Stimulated activated CD8-positive, alpha-beta memory T cell treated with anti-CD3 and anti-CD28 coated beads, Interleukin-2, amount 100 ng/mL, for 48 hours (primary cell): ENCODE results near the gene ULK4.
"Not testable (repeated sequence)": the region's sequence is repeated elsewhere in the genome, so short reads cannot be mapped to it uniquely, and the experiment has no call there.

Experiments
- DNase-seq, 2 donors: peaks; one replicate each; pipeline ENCODE4 v3.0.0-alpha.2; 2020; ENCODE audit warnings: low read depth in 2 of 2

Gene ULK4

GRCh38 chr3:41960826-41961750, 815 bp downstream of the ULK4 start:
- DNase-seq, result peak; percentile 33 to 36

DNA sequence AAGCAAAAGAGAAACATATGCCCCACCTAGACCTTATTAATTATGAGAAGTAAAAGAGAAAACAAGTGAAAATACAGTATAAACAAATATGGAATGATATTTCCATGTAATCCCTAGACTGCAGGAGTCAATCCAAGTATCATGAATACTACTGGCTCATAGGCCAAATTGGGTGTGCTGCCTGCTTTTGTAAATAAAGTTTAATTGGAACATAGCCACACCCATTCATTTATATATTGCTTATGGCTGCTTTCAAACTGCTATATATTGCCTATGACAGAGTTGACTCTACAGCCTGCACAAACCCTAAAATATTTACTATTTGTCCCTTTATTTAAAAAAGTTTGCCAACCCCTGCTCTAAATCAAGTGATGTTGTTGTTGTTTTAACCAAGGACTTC, 5.3 kb downstream of the ULK4 start:
- DNase-seq, result no peak

DNA sequence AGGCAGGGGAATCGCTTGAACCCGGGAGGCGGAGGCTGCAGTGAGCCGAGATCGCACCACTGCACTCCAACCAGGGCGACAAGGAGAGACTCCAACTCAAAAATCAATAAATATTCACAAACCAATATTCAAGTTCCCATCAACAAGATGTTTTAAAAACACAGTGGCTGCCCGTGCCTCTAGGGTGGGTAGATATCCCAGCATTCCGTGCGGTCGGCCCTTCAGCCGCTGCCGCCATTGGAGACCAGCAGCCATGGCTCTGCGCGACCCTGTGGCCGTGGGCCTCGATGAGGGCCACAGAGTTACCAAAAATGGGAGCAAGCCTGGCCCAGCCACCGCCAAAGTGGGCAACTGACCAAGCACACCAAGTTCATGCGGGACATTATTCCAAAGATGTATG, 6.7 kb downstream of the ULK4 start:
- DNase-seq, result no peak

GRCh38 chr3:41943311-41943843, 18.5 kb downstream of the ULK4 start:
- DNase-seq, result no peak

DNA sequence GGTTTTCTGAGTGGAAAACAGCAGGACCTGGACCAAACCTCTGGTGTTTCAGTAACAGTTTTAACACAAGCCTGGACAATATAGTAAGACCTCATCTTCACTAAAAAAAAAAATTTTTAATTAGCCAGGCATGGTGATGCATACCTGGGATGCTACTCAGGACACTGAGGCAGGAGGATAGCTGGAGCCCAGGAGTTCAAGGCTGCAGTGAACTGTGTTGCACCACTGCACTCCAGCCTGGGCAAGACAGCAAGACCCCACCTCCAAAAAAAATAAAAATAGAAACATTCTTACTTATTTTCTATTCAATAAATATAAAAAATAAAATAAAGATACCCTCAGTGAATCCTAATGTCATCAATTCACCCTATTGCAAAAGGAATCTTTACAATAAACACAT, 21.5 kb downstream of the ULK4 start:
- no peak for DNase-seq

DNA sequence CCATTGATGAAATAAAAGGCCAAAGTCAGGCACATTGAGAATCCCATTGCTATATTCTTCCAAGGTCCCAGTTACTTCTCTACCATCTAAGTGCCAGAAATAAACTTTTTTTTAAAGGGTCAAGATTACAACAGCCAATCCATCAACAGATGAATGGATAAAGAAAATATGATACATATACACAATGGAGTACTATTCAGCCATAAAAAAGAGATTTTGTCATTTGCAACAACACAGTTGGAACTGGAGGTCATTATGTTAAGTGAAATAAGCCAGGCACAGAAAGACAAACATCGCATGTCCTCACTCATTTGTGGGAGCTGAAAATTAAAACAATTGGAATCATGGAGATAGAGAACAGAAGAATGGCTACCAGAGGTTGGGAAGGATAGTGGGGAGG, 25.5 kb downstream of the ULK4 start:
- no peak for DNase-seq

DNA sequence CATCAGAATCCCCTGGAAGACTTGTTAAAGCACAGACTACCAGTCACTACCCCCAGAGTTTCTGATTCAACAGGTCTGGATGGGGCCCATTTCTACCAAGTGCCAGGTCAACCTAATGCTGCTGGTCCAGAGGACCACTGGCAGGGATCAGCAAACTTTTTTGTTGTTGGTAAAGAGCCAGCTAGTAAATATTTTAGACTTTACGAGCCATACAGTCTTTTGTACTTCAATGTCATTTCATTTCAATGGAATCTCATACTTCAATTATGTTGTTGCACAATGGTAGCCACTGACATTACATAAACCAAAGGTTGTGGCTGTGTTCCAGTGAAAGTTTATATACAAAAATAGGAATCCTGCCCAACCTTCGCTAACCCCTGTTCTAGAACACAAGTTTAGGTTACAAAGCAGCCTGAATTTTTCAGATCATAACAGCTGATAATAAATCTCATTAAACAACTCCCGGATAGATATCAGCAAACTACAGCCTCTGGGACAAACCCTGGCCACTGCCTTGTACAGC, 28.7 kb downstream of the ULK4 start:
- no peak for DNase-seq

GRCh38 chr3:41932464-41932863, 29.4 kb downstream of the ULK4 start:
- no peak for DNase-seq

DNA sequence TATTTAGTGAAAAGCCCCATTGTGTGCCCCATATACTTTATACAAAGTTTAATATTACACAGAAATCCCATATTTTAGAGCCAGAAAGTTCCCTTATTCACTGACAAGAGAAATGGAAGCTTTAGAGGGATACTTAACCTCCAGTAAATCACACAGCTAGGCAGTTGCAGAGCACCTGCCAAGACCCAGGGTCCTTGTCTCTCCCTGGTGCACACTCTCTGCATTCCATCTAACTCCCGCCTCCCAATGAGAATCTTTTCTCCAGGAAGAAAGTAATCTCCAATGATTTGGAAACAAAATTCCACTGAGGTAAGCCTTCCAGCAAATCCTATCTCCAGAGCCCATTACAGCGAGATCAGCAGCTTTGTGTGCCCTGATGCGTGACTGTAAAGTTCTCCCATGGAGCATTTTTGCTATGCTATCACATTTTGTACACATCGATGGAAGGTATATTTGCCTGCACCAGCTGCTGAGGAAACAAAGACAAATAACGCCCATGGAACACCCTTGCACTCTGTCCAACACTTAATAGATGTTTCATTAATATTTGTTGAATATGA, 41.4 kb downstream of the ULK4 start:
- DNase-seq, result no peak

GRCh38 chr3:41915353-41915752, 46.5 kb downstream of the ULK4 start:
- DNase-seq, result no peak

GRCh38 chr3:41912280-41912679, 49.6 kb downstream of the ULK4 start:
- no peak for DNase-seq

DNA sequence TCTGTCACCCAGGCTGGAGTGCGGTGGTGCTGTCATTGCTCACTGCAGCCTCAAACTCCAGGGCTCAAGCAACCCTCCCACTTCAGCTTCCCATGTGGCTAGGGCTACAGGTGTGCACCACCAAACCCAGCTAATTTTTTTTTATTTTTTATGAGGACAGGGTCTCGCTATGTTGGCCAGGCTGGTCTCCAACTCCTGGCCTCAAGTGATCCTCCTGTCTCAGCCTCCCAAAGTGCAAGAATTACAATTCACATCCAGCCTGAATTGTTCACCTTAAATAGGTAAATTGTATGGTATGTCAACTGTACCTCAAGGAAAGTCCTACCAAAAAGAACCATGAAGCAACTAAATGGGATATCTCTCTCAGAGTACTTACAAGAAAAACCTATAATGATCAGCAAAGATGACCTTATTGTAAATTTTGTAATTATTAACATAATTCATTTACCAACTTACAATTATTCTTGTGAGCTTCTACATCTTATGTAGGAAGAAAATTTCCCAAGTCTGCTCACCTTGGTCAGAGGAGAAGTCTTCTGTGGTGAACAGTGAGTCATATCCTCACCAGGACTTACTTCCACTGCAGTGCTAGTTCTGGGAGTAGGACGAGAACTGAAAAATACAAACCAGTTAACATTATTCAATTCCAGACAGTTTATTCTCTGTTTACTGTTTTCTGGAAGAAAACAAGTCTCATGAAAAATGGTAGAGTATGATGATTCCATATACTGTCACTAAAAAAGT, 54.4 kb downstream of the ULK4 start:
- no peak for DNase-seq

DNA sequence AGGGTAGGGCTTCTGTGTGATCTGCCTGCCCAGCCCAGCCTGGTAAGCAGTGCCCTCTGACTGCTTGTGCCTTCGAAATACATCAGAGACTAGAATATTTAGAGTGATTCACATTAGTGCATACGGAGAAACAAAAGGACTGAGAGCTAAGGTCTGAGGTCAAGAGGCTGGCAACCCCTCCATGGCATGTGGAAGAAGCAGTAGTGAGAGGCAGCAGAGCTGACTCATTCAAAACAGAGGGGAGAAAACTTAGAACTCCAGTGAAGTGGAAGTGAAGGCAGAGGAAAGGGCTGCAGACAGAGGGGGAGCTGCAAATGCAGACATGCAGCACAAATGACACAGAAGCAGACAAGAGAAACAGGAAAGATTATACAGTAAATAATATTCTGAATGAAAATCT, 61.6 kb downstream of the ULK4 start:
- DNase-seq, result no peak

DNA sequence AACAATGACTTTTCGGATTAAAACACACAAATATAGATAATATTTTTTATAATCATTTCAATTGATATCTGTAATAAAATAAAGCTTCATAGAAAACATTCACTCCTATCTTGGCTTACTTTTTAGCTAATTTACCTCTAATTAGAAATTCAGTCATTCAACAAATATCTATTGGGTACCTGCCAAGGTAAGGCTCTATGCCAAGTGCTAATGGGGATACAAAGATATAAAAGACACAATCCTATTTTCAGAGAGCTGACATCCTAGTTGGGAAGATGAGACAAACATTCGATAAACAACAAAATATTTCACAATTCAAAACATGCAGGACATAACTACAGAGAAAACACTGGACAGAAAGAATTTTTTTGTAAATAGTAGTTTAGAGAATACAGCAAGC, 63.3 kb downstream of the ULK4 start:
- DNase-seq, result no peak

DNA sequence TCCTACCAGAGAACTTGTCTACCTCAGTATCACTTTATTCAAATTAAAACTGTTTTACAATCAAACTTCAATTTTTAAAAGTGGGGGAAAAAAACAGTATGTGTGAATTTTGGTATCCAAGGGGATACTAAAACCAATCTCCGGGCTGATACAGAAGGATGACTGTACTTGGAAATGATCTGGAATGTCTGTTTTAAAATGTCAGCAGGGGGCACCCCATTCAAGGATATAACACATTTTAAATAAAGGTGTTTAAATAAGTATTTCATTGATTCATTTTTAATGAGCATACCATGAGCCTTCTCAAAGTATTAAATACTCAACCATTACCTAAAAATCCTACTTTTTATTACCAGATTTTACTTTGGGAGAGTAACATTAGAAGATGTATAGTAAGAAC, 67.9 kb downstream of the ULK4 start:
- no peak for DNase-seq

DNA sequence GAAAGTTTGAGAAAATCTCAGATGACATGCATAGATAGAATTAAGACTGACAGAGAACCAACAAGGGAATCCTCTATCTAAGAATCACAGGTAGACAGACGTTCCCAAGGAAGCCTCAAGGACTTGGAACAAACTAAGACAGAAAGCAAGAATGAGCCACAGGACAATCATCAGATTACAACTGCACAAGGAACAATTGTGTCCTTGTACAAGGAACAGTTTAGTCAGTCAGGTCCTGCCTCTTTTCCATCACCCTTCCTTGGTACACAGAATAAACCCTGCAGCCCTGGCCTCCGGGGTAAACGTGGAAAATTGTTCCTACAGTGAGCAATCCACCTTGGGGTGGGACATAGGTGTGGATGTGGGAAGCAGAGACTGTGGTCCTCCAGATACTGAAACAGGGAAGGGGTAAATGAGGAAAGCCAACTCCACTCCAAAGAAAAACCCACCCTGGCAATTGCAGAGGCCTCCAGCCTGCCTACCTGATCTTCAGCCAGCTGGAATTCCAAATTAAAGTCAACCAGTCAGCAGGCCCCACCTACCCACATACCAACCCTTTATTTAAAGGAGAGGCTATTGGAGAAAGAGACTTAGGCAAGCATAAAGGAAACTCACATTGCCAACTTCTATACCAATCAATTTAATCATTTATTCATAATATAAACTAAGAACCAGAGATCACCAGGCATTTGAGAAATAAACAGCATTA, 73.4 kb downstream of the ULK4 start:
- DNase-seq, result no peak

- no peak for DNase-seq
These were observed 78.9 kb downstream of the ULK4 start for GRCh38 chr3:41882956-41883355.

GRCh38 chr3:41881233-41881821, 80.6 kb downstream of the ULK4 start:
- no peak for DNase-seq

- no peak for DNase-seq
These were observed 81.5 kb downstream of the ULK4 start for GRCh38 chr3:41880387-41880786.

GRCh38 chr3:41877741-41878140, 84.2 kb downstream of the ULK4 start:
- DNase-seq, result not testable (repeated sequence)

- no peak for DNase-seq
These were observed 87.9 kb downstream of the ULK4 start for GRCh38 chr3:41874022-41874421.
